Right cardiac atrium (tissue), 5 donors: Measurements from ENCODE around the gene HNMT. TPM values are rescaled to one million over a fixed set of nuclear protein-coding genes. Genes with fewer than 3 reads are reported as not detected.

ENCODE experiments used
- ATAC-seq, 2 donors: fragments of 200-7000 bp; cut with Tn5 transposase; one replicate each; pipeline versions ENCODE4 v1.8.0 to v1.9.1; 2020; ENCODE audit warnings: moderate library complexity in 2 of 2, mild to moderate bottlenecking in 1 of 2
- DNase-seq, 3 donors: peaks; one replicate each; pipeline ENCODE4 v3.0.0-alpha.2; 2020
- H3K27ac ChIP-seq: one replicate; pipeline ENCODE4 v1.5.1; 2013; ENCODE audit warnings: mild to moderate bottlenecking, low read length, control low read depth, moderate library complexity
- H3K27me3 ChIP-seq: one replicate; pipeline ENCODE4 v1.6.1; 2013; ENCODE audit not compliant: control insufficient read depth, insufficient read depth
- H3K4me1 ChIP-seq: one replicate; pipeline ENCODE4 v1.6.1; 2013; ENCODE audit warnings: low read length; ENCODE audit not compliant: control insufficient read depth, insufficient read depth
- H3K4me3 ChIP-seq: one replicate; pipeline ENCODE4 v1.5.1; 2013; ENCODE audit warnings: low read length, control low read depth
- H3K9me3 ChIP-seq: one replicate; pipeline ENCODE4 v1.6.1; 2013; ENCODE audit warnings: low read length; ENCODE audit not compliant: control insufficient read depth
- WGBS: extraction: QIAGEN DNeasy Blood & Tissue Kit; methylation state at CpG from one replicate; pipeline ENCODE4 v1.1.7; 2013; 5-methylcytosine and 5-hydroxymethylcytosine counted together
- intact Hi-C, 4 donors: fragments of 100-400 bp; cut with DNase I; formaldehyde crosslinking; loops; one replicate each; pipeline versions ENCODE4 v1.11.0 to v1.14.0; 2022 to 2023
- polyA plus RNA-seq: library from polyadenylated mRNA; stranded (reverse); fragments of 200-250 nt; gene quantifications from one replicate; pipeline ENCODE4 v1.2.3, GENCODE V29; 2013
- total RNA-seq, 4 donors: library from RNA; stranded (reverse); fragmentation: NEBNext Ultra II Directional; extraction: Animal tissue kit (Norgen Biotek cat#: 25700); gene quantifications; one replicate each; pipeline ENCODE4 v1.2.1, GENCODE V29; 2021
- donor health status: healthy with polysubstance abuse.
- donor health status: DM: no; HTN: yes; CAD: no.
- donor health status: DM: no; HTN: no; CAD: no.
- donor health status: DM: no; HTN: yes; CAD: no; lungs with severe emphysema.
- donor health status: DM: yes; HTN: yes; CAD: no.

Gene HNMT
- total and polyA plus RNA-seq, 5 donors, result 13.7 to 25.6 (median 22.9) TPM

- no peak overlapping the region for H3K4me3 ChIP-seq
- no peaks in the 10 kb centered on the region for H3K4me1 ChIP-seq
- no peaks in the 10 kb centered on the region for H3K9me3 ChIP-seq
- intact Hi-C loops, result loop anchor here in 3 of 4 donors (5.0 to 10.0 kb wide), 3 partner anchors 149 to 426 kb away; no protein-coding TSS in a partner anchor
- ATAC-seq (no peak), DNase-seq (no peak)
- no peaks in the 10 kb centered on the region for H3K27me3 ChIP-seq
- no peak overlapping the region for H3K27ac ChIP-seq
Observed at GRCh38 chr2:137946227-137946626, 18.0 kb upstream of the HNMT start.

GRCh38 chr2:137947032-137947727 is 17.1 kb upstream of the HNMT start:
- intact Hi-C loops, result loop anchor here in 3 of 4 donors (5.0 to 10.0 kb wide), 3 partner anchors 148 to 425 kb away; no protein-coding TSS in a partner anchor
- Histone ChIP-seq H3K4me1 (no peaks in the 10 kb centered on the region), H3K27ac (no peak overlapping the region), H3K9me3 (no peaks in the 10 kb centered on the region), H3K4me3 (no peak overlapping the region), H3K27me3 (no peaks in the 10 kb centered on the region)
- ATAC-seq, result no peak
- no peak for DNase-seq
- 90% methylated on average over 3 of the region's 3 CpGs for WGBS

GRCh38 chr2:137947728-137948336 is 16.4 kb upstream of the HNMT start:
- Histone ChIP-seq H3K27ac (no peak overlapping the region), H3K4me3 (no peak overlapping the region), H3K27me3 (no peaks in the 10 kb centered on the region), H3K9me3 (no peaks in the 10 kb centered on the region), H3K4me1 (no peaks in the 10 kb centered on the region)
- intact Hi-C loops, result loop anchor here in 3 of 4 donors (5.0 to 10.0 kb wide), 3 partner anchors 147 to 424 kb away; no protein-coding TSS in a partner anchor
- 38% methylated on average over 4 of the region's 4 CpGs for WGBS
- ATAC-seq (peak; percentile 70 to 74), DNase-seq (peak; percentile 80 to 93 (median 82))

GRCh38 chr2:137948894-137949293 is 15.4 kb upstream of the HNMT start:
- intact Hi-C loops, result loop anchor here in 3 of 4 donors (5.0 to 10.0 kb wide), 3 partner anchors 146 to 423 kb away; no protein-coding TSS in a partner anchor
- ATAC-seq (no peak), DNase-seq (no peak)
- Histone ChIP-seq H3K4me1 (no peaks in the 10 kb centered on the region), H3K4me3 (no peak overlapping the region), H3K9me3 (no peaks in the 10 kb centered on the region), H3K27ac (no peak overlapping the region), H3K27me3 (no peaks in the 10 kb centered on the region)
- 81% methylated on average over 7 of the region's 7 CpGs for WGBS

GRCh38 chr2:137950238-137950637 is 14.0 kb upstream of the HNMT start:
- no peak overlapping the region for H3K4me3 ChIP-seq
- no peaks in the 10 kb centered on the region for H3K4me1 ChIP-seq
- no peaks in the 10 kb centered on the region for H3K9me3 ChIP-seq
- 76% methylated on average over 4 of the region's 4 CpGs for WGBS
- H3K27me3 ChIP-seq, result no peaks in the 10 kb centered on the region
- ATAC-seq (no peak), DNase-seq (no peak)
- intact Hi-C loops, result loop anchor here in 1 of 4 donors (10.0 kb wide), 1 partner anchor 145 kb away; no protein-coding TSS in a partner anchor
- no peak overlapping the region for H3K27ac ChIP-seq

- DNase-seq, result no peak
- intact Hi-C loops, result loop anchor here in 1 of 4 donors (10.0 kb wide), 1 partner anchor 143 kb away; no protein-coding TSS in a partner anchor
- no peaks in the 10 kb centered on the region for H3K4me1 ChIP-seq
- H3K27ac ChIP-seq, result no peak overlapping the region
- 86% methylated on average over 3 of the region's 3 CpGs for WGBS
- H3K9me3 ChIP-seq, result no peaks in the 10 kb centered on the region
- ATAC-seq, result no peak
- no peaks in the 10 kb centered on the region for H3K27me3 ChIP-seq
- no peak overlapping the region for H3K4me3 ChIP-seq
Observed at GRCh38 chr2:137951586-137951985, 12.7 kb upstream of the HNMT start.

GRCh38 chr2:137952586-137953129 is 11.6 kb upstream of the HNMT start:
- DNase-seq, result no peak
- Histone ChIP-seq H3K4me1 (no peaks in the 10 kb centered on the region), H3K27me3 (no peaks in the 10 kb centered on the region), H3K27ac (no peak overlapping the region), H3K4me3 (no peak overlapping the region), H3K9me3 (no peaks in the 10 kb centered on the region)
- 60% methylated on average over 9 of the region's 9 CpGs for WGBS
- intact Hi-C loops, result loop anchor here in 1 of 4 donors (10.0 kb wide), 1 partner anchor 142 kb away; no protein-coding TSS in a partner anchor
- no peak for ATAC-seq

- 92% methylated on average over 2 of the region's 2 CpGs for WGBS
Observed at GRCh38 chr2:137955536-137955935, 8.7 kb upstream of the HNMT start.

GRCh38 chr2:137957033-137957432 is 7.2 kb upstream of the HNMT start:
- no peak for ATAC-seq

More at GRCh38 chr2:137955536-137955935, 8.7 kb upstream of the HNMT start:
- DNase-seq (no peak), ATAC-seq (no peak)
- no peaks in the 10 kb centered on the region for H3K9me3 ChIP-seq
- no peaks in the 10 kb centered on the region for H3K27me3 ChIP-seq
- H3K4me1 ChIP-seq, result no peaks in the 10 kb centered on the region
- H3K27ac ChIP-seq, result no peak overlapping the region
- no peak overlapping the region for H3K4me3 ChIP-seq
- intact Hi-C loops, result loop anchor here in 1 of 4 donors (10.0 kb wide), 1 partner anchor 139 kb away; no protein-coding TSS in a partner anchor

GRCh38 chr2:137959166-137959565 is 5.1 kb upstream of the HNMT start:
- 96% methylated on average over 1 of the region's 1 CpG for WGBS
- no peak for ATAC-seq
- intact Hi-C loops, result loop anchor here in 1 of 4 donors (10.0 kb wide), 1 partner anchor 136 kb away; no protein-coding TSS in a partner anchor
- Histone ChIP-seq H3K27ac (no peak overlapping the region), H3K4me3 (no peak overlapping the region), H3K4me1 (peaks cover 3% of the 10 kb centered on the region), H3K9me3 (no peaks in the 10 kb centered on the region), H3K27me3 (no peaks in the 10 kb centered on the region)
- no peak for DNase-seq

More at GRCh38 chr2:137957033-137957432, 7.2 kb upstream of the HNMT start:
- Histone ChIP-seq H3K27ac (no peak overlapping the region), H3K27me3 (no peaks in the 10 kb centered on the region), H3K4me1 (no peaks in the 10 kb centered on the region), H3K4me3 (no peak overlapping the region), H3K9me3 (no peaks in the 10 kb centered on the region)
- intact Hi-C loops, result loop anchor here in 1 of 4 donors (10.0 kb wide), 1 partner anchor 138 kb away; no protein-coding TSS in a partner anchor
- DNase-seq, result no peak
- 72% methylated on average over 1 of the region's 1 CpG for WGBS

- Histone ChIP-seq H3K9me3 (no peaks in the 10 kb centered on the region), H3K27ac (no peak overlapping the region), H3K4me3 (no peak overlapping the region), H3K4me1 (peaks cover 3% of the 10 kb centered on the region), H3K27me3 (no peaks in the 10 kb centered on the region)
- no peak for ATAC-seq
- intact Hi-C loops, result no loop called here
- DNase-seq, result no peak
- 79% methylated on average over 4 of the region's 4 CpGs for WGBS
Observed at GRCh38 chr2:137960223-137960622, 4.0 kb upstream of the HNMT start.
